Stimulated activated CD4-positive, alpha-beta T cell treated with anti-CD3 and anti-CD28 coated beads, Interleukin-12 subunit alpha, Interleukin-12 subunit beta, amount 100 ng/mL, for 24 hours (primary cell): ENCODE data around the gene CBX6.

Experiments
- DNase-seq, 2 experiments: peaks; one replicate each; pipeline ENCODE4 v3.0.0-alpha.2; 2020; ENCODE audit warnings: low read depth in 2 of 2

The CBX6 gene

GRCh38 chr22:38873469-38874411 lies 1.7 kb upstream of the CBX6 start:
- DNase-seq, result peak; percentile 59 to 60

GRCh38 chr22:38872831-38873248 lies 824 bp upstream of the CBX6 start:
- DNase-seq, result no peak

- DNase-seq, result no peak
These were observed 450 bp downstream of the CBX6 start for GRCh38 chr22:38871360-38872171.

- no peak for DNase-seq
These were observed 1.1 kb downstream of the CBX6 start for GRCh38 chr22:38870791-38871359.

GRCh38 chr22:38870312-38870741 lies 1.7 kb downstream of the CBX6 start:
- DNase-seq, result peak; percentile 71 to 93

- no peak for DNase-seq
These were observed 2.4 kb downstream of the CBX6 start for GRCh38 chr22:38869663-38870062.

- DNase-seq, result peak; percentile 70 to 89
These were observed 3.1 kb downstream of the CBX6 start for GRCh38 chr22:38868886-38869381.

GRCh38 chr22:38868286-38868721 lies 3.7 kb downstream of the CBX6 start:
- DNase-seq, result no peak

GRCh38 chr22:38867471-38868285 lies 4.3 kb downstream of the CBX6 start:
- no peak for DNase-seq

GRCh38 chr22:38867124-38867455 lies 4.9 kb downstream of the CBX6 start:
- DNase-seq, result no peak

GRCh38 chr22:38866399-38867123 lies 5.5 kb downstream of the CBX6 start:
- no peak for DNase-seq

GRCh38 chr22:38866024-38866398 lies 6.0 kb downstream of the CBX6 start:
- no peak for DNase-seq

- DNase-seq, result no peak
These were observed 6.6 kb downstream of the CBX6 start for GRCh38 chr22:38865201-38866023.

- DNase-seq, result no peak
These were observed 7.4 kb downstream of the CBX6 start for GRCh38 chr22:38864361-38865191.

GRCh38 chr22:38863531-38864131 lies 8.4 kb downstream of the CBX6 start:
- DNase-seq, result no peak

GRCh38 chr22:38862375-38863329 lies 9.4 kb downstream of the CBX6 start:
- DNase-seq, result no peak

- DNase-seq, result no peak
These were observed 10.1 kb downstream of the CBX6 start for GRCh38 chr22:38861927-38862326.
